GM18508 (cell line): Measurements from ENCODE around the gene MRPL41.
"Not testable (repeated sequence)": the region's sequence is repeated elsewhere in the genome, so short reads cannot be mapped to it uniquely, and the experiment has no call there.

Experiments used
- ATAC-seq: cut with Tn5 transposase; IDR thresholded peaks from one replicate; pipeline ENCODE4 v1.9.1; 2021; ENCODE audit warnings: moderate number of reproducible peaks; ENCODE audit not compliant: insufficient read depth, unreplicated experiment

MRPL41 gene

GRCh38 chr9:137550958-137551263, 768 bp upstream of the MRPL41 start:
- ATAC-seq: not testable (repeated sequence)

- no peak for ATAC-seq
These were observed 516 bp downstream of the MRPL41 start for GRCh38 chr9:137552022-137552768.

DNA sequence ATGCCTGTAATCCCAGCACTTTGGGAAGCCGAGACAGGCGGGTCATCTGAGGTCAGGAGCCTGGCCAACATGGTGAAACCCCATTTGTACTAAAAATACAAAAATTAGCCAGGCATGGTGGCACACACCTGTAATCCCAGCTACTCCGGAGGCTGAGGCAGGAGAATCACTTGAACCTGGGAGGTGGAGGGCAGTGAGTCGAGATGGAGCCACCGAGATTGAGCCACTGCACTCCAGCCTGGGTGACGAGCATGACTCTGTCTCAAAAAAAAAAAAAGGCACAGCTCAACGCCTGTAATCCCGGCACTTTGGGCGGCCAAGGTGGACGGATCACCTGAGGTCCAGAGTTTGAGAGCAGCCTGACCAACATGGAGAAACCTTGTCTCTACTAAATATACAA, 2.0 kb downstream of the MRPL41 start:
- not testable (repeated sequence) for ATAC-seq

DNA sequence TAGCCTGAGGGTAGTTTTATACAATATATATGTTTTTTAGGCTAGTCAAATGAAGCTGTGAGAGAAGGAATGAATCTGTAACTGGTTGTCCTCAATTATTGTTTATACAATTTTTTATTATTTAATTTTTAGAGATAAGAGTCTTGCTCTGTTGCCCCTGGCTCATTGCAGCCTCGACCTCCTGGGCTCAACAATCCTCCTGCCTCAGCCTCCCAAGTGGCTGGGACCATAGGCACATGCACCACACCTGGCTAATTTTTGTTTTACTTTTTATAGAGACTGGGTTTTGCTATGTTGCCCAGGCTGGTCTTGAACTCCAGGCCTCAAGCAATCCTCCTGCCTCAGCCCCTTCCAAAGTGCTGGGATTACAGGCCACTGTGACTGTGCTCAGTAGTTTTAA, 2.7 kb downstream of the MRPL41 start:
- ATAC-seq: no peak

- no peak for ATAC-seq
These were observed 3.5 kb downstream of the MRPL41 start for GRCh38 chr9:137555179-137555578.

DNA sequence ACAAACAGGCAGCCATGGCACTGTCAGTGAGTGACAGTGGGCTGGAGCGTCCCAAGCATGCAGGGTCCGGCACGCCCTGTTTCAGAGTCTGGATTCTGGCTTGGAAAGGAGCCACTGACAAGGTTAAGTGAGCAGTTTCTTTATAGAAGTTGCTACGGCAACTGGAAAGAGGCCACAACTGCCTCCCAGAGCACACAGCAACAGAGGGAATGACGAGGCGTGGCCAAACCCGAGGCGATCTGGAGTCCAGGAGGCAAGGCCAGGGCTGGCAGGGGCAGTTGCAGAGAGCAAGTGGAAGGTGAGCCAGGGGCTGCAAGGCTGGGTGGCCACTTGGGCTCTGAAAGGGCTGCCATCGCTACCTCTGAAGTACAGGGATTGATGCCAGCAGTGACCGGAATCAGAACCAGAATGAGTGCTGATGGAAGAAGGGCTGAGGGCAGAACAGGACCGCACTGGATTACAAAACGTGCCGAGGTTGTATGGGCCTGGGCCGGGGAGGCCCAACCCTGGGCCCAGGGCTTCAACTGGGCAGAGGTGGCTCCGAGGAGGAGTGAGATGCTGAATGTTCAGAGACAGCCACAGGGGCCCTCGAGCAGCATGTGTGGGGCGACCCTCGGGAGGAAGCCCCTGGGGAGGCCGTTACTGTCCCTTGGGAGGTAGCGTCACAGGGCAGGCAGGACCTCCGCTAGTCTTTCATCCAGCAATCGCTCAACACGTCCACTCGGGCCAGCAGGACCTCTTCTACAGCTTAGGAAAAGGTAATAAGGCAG, 4.6 kb downstream of the MRPL41 start:
- ATAC-seq: no peak

GRCh38 chr9:137558127-137558526, 6.4 kb downstream of the MRPL41 start:
- ATAC-seq: no peak

- no peak for ATAC-seq
These were observed 12.5 kb downstream of the MRPL41 start for GRCh38 chr9:137564134-137564533.

DNA sequence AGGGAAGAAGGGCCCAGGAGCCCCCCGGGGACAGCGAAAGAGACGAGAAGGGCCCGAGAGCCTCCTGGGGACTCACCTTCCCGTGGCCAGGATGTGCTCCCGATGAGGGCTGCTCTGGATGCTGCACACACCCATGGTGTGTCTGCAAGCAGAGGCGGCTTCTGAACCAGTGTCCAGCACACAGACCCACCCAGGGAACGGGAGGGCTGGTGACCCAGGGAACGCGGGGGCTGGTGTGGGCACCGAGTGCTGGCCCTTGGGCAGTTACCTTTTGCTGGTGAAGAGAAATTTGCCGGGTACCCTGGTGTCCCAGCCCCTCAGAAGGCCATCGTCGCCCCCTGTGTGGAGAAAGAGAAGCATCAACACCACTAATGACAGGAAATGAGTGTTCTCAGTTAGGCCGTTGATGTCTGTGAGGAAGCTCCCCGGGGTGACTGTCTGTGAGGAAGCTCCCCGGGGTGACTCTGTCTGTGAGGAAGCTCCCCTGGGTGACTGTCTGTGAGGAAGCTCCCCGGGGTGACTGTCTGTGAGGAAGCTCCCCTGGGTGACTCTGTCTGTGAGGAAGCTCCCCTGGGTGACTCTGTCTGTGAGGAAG, 13.2 kb downstream of the MRPL41 start:
- no peak for ATAC-seq

GRCh38 chr9:137568445-137568844, 16.8 kb downstream of the MRPL41 start:
- ATAC-seq: not testable (repeated sequence)

- no peak for ATAC-seq
These were observed 18.0 kb downstream of the MRPL41 start for GRCh38 chr9:137569609-137570203.

GRCh38 chr9:137570566-137570965, 18.9 kb downstream of the MRPL41 start:
- no peak for ATAC-seq

DNA sequence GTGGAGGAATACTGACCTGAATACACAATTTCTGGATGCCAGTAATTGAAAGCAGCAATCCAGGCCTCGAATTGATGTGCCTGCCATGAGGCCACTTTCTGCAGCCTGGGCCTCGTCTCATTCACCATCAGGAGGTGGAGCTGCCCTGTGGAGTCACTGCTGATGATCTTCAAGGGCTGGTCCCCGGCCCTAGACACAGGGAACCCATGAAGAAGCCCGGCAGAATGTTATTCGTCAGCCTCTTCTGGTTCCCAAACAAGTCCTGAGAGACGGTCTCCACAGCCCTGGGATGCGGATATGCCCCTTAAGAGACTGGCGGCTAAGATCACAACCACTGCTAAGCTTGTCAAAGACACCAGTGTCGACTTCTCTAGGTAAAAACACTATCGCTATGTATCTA, 22.5 kb downstream of the MRPL41 start:
- ATAC-seq: no peak

DNA sequence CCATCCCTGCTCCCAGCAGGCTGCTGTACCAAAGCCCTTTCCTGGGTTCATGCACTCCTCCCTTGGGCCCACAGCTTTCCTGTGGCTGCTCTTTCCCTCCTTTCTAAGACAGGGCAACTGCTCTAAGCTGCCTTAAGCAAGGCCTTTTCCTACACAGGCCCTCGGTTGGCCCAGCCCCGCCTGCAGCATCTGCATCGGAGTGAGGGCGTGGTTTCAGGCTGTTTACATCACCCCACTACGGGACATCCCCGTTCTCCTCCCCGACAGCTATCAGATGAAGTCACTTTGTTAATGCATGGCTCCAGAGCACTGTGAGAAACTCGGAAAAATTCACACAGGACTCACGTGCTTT, 23.7 kb downstream of the MRPL41 start:
- no peak for ATAC-seq

DNA sequence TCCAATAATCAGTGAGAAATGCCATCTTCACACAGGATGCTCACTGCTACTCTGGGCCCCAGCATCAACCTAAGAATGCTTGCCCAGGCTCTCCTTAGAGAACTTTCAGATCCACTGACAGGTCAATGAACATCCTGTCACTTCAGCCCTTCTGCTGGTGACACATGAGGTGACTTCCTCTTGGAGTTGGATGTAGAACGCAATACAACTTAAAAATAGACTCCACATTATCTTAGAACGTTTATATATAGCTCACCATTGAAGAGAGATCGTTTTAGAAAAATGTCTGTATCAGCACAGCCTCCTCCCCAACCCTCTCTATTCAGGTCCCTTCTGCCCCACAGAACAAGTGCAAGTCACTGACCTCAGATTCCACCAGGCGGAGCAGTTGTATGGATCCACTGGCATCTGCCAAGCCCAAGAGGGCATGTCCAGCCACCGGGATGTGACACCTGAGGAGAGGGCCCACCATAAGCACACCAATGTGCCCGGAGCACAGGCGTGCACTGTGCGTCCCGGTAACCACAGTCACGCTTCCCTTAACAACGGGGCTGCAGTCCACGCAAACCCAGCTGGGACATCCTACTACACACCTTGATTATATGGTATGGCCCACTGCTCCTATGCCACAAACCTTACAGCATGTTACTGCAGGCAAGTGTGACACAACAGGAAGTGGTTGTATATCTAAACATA, 24.2 kb downstream of the MRPL41 start:
- ATAC-seq: no peak

DNA sequence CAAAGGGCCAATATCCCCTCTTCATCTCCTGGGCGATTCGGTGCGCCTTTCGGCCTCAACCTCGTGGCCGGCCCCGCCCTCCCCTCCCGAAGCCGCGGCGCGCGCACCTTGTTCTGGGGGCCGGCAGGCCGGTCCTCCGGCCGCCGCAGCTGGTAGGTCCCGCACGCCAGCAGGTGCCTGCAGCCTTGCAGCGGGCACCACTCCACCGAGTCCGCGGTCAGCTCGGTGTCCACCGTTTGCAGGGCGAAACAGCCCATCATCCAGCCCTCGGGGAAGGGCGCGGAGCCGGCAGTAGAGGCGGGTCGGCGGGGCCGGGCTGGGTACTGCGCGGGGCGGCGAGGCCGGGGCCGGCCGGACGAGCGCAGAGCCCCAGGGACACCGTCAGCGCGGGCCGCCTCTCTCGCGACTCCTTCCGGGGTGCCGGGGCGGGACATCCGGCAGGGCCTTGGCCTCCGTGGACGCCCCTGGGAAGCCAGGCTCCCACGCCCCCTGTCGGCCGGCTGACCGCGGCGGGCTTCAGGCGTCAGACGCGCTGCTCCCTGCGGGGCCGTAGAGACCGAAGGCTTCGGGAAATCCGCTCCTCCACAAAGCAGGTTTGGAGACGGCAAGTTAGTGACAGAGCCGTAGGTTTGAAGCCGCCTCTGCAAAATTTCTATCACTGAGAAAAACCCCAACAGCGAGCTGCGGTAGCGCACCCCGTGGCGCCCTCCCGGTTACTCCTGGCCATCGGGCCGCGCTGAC, 27.0 kb downstream of the MRPL41 start, which contains the start of gene DPH7:
Gene DPH7 (minus strand): TSS at position 408 of the 741 bp plus-strand sequence. CDS start 148 bp downstream, at position 260.
- ATAC-seq: peak; percentile 57

- ATAC-seq: no peak
These were observed 27.6 kb downstream of the MRPL41 start for GRCh38 chr9:137579259-137579604.

GRCh38 chr9:137580209-137580953, 28.7 kb downstream of the MRPL41 start:
- no peak for ATAC-seq

DNA sequence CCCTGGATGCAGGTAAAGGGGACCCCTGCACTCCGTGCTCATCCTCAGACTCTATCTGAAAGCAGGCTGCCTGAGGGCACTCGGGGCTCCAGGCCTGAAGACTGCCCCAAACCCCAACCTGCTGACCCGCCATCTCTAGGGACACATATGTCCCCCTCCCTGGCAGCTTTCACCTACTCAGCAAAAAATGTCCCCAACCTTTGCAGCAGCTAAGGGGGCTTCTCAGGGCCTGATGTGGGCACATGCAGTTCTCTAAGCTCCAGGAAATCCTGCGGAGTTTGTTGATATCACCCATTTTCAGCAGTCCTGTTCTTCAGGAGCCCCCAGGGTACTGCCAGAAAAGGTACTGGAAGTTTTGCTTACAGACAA, 29.3 kb downstream of the MRPL41 start:
- no peak for ATAC-seq
